ENCODE data around the gene TUBG2.

TUBG2 gene

DNA sequence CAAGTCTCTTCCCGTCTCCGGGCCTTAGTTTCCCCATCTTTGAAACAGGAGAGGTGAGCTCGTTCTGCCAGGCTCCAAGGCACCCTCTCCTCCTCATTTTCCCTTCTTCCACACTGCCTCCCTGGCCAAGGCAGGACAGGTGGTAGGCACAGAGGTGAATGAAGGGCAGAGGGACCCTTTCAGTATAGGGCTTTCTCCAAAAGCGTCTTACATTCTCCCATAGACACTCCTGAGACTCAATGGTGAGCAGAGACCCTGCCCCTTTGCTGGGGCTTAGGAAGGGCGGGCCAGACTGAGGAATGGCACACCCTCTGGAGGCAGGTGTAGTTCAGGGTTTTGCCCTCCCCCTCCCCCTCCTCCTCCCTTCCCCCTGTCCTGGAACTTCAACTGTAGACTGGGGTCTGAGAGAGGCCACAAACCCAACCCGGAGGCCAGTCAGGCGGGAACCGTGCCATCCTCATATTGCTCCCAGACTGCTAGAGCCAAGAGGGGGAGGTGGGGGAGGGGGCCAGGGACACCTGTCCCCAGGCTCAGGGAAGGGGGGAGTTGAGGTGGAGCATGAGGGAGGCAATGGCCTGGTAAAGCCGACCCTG, 15.8 kb downstream of the TUBG2 start:
- TF ChIP-seq, protein P1, sequence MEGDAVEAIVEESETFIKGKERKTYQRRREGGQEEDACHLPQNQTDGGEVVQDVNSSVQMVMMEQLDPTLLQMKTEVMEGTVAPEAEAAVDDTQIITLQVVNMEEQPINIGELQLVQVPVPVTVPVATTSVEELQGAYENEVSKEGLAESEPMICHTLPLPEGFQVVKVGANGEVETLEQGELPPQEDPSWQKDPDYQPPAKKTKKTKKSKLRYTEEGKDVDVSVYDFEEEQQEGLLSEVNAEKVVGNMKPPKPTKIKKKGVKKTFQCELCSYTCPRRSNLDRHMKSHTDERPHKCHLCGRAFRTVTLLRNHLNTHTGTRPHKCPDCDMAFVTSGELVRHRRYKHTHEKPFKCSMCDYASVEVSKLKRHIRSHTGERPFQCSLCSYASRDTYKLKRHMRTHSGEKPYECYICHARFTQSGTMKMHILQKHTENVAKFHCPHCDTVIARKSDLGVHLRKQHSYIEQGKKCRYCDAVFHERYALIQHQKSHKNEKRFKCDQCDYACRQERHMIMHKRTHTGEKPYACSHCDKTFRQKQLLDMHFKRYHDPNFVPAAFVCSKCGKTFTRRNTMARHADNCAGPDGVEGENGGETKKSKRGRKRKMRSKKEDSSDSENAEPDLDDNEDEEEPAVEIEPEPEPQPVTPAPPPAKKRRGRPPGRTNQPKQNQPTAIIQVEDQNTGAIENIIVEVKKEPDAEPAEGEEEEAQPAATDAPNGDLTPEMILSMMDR (conservative IDR thresholded peaks at IDR 0.05; ENCODE audit: low read depth): no peak
- H3K27ac ChIP-seq: peak overlapping the region; percentile 99
- no peak for DNase-seq (ENCODE audit: low spot score)
- CTCF ChIA-PET: interaction anchor here (0.6 to 5.7 kb wide), 5 partner anchors 13 to 104 kb away, joined by 3 to 22 read pairs (median 8); no protein-coding TSS in a partner anchor
- POLR2A ChIA-PET (ENCODE audit: low non-redundant PET): interaction anchor here (0.8 kb wide), 1 partner anchor 11 kb away, joined by 3 read pairs; no protein-coding TSS in a partner anchor

DNA sequence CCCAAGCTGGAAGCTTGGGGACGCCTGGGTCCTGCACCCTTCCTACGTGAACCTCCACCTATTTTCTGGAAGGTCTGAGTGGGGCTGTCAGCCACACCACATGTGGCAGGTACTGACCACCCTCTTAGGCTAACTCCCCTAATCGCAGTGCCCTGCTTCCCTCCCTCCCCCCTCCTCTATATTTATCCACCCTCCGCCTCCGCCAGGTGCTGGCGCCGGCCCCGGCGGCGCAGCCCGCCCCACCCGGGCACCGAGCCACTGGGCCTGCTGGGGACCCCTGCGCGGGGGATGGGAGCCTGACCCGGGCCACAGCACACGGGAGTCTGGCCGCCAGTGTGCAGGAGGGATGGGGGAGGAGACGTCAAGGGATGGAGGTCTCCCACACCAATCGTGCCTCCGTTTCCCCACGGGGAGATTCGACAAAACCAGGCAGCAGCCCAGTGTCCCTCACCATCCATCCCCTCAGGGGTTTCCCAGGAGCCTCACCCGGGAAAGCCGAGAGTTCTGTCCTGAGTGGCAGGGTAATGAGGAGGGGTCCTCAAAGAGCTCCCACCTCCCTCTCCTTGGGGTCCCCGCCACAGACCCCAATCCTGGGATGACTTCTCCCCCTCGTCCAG, 16.4 kb downstream of the TUBG2 start:
- peak overlapping the region; percentile 99 for H3K27ac ChIP-seq
- ChIA-PET POLR2A (ENCODE audit: low non-redundant PET) (interaction anchor here (0.6 to 1.6 kb wide), 2 partner anchors 16 to 638 kb away, joined by 3 to 5 read pairs; partner anchors contain the start of gene TUBG2), CTCF (interaction anchor here (0.6 to 5.7 kb wide), 4 partner anchors 12 to 380 kb away, joined by 3 to 22 read pairs (median 3); no protein-coding TSS in a partner anchor)
- no peak for DNase-seq (ENCODE audit: low spot score)
- TF ChIP-seq, protein P1 (conservative IDR thresholded peaks at IDR 0.05; ENCODE audit: low read depth): no peak

DNA sequence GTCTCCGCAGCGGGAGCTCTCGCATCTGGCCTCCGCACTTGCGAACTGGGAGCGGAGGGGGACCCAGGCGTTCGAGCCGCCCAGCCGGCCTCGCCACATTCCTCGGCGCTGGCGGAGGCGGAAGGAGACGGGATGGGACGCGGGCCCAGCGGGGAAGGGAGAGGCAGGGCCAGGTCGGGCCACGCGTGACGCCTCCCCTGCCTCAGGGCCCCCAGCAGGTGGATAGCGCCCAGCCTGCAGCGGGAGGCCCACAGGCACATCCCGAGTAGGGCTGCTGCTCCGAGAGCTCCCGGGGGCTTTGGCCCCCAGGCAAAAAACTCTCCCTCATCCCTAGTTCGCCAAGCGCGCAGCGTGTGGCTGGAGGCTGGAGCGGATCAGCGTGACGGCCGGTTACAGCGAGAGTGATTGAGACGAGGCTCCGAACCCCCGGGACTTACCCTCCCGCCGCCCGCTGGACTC, 16.9 kb downstream of the TUBG2 start:
- peak overlapping the region; percentile 99 for H3K27ac ChIP-seq
- ChIA-PET POLR2A (ENCODE audit: low non-redundant PET) (interaction anchor here (0.6 to 1.6 kb wide), 2 partner anchors 17 to 639 kb away, joined by 3 to 5 read pairs; partner anchors contain the start of gene TUBG2), CTCF (interaction anchor here (0.7 to 5.7 kb wide), 4 partner anchors 12 to 380 kb away, joined by 3 to 22 read pairs (median 3); no protein-coding TSS in a partner anchor)
- DNase-seq (ENCODE audit: low spot score): no peak
- TF ChIP-seq, protein P1 (conservative IDR thresholded peaks at IDR 0.05; ENCODE audit: low read depth): no peak

DNA sequence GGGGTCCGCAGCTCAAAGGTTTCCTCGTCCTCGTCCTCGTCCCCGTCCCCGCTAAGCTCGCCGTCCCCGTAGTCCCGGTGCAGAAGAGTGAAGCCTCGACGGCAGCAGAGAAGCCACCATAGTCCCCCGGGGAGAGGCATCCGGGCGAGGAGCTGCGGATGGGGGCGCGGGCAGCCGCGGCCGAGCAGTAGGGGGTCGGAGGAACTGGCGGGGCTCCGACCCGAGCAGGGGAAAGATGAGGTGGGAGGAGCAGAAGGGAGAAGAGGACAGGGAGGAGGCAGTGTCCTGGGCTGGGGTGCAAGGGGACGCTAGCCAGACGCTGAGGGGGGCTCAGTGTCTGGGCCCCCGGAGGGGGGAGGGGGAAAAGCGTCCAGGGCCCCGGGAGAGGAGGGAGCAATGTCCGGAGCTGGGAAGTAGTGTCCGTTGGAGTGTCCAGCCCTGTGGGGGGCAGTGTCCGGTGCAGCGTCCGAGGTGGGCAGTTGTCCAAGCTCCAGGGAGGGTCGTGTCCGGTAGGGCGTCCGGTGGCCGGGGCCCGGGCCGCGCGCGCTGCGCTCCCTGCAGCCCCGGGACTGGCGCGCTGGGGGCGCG, 17.4 kb downstream of the TUBG2 start, which contains the start of gene PLEKHH3:
PLEKHH3 (minus strand) TSS at position 571 of the 588 bp plus-strand sequence; CDS start at position 140, 431 bp downstream.
- CTCF ChIA-PET: interaction anchor here (0.7 to 5.7 kb wide), 3 partner anchors 47 to 98 kb away, joined by 3 to 22 read pairs (median 5); no protein-coding TSS in a partner anchor
- POLR2A ChIA-PET (ENCODE audit: low non-redundant PET): interaction anchor here (0.6 to 1.6 kb wide), 4 partner anchors 9 to 157 kb away, joined by 3 to 5 read pairs (median 3); partner anchors contain the start of gene TUBG2
- DNase-seq (ENCODE audit: low spot score): no peak
- H3K27ac ChIP-seq: peak within 1 kb of the TSS; percentile 99
- TF ChIP-seq, protein P1 (conservative IDR thresholded peaks at IDR 0.05; ENCODE audit: low read depth): no peak

DNA sequence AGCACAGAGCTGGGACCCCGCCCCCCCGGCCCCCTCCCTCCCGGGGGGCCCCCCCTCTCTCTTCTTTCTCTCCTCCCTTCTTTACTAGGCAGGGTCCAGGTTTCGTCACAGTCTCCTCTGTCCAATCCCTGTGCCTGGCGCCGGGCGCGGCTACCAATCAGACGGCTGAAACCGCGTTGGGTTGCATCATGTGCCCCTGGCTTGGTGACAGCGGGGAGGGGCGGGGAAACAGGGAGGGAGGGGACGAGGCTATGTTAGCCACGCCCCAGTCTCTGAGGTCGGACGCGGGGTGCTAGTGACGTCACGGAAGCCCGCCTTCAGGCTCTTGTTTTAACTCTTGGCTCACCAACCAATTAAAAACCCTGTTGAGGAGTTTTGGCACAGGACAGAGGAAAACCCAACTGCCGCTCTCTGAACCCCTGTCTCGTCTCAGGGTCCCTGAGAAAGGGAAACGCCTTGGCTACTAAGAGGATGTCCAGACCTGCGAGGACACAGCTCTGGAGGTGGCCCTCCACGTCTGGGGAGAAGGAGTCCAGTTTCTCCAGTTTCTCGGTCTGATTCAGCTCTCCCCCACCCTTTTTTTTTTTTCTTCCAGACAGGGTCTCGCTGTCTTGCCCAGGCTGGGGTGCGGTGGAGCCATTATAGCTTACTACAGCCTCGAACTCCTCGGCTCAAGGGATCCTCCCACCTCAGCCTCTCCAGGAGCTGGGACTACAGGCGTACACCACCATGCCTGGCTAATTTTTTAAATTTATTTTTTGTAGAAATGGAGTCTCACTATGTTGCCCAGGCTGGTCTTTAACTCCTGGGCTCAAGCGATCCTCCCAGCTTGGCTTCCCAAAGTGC, 18.2 kb downstream of the TUBG2 start:
- H3K27ac ChIP-seq: peak overlapping the region; percentile 99
- CTCF ChIA-PET: interaction anchor here (0.6 to 5.7 kb wide), 3 partner anchors 69 to 266 kb away, joined by 4 to 22 read pairs (median 5); no protein-coding TSS in a partner anchor
- DNase-seq (ENCODE audit: low spot score): peak; percentile 99
- POLR2A ChIA-PET (ENCODE audit: low non-redundant PET): interaction anchor here (0.5 to 1.6 kb wide), 6 partner anchors 10 to 156 kb away, joined by 3 to 5 read pairs (median 3); partner anchors contain the start of genes TUBG1 and TUBG2
- TF ChIP-seq, protein P1 (conservative IDR thresholded peaks at IDR 0.05; ENCODE audit: low read depth): no peak
